Esophagus (tissue), 2 donors: ENCODE data around the gene MYO18B. TPM values are rescaled to one million over a fixed set of nuclear protein-coding genes. Genes with fewer than 3 reads are reported as not detected.

Experiments used
- H3K27ac ChIP-seq, 2 donors: one replicate each; pipeline ENCODE4 v1.5.1; 2013; ENCODE audit warnings: low read depth in 2 of 2, mild to moderate bottlenecking in 2 of 2, inconsistent platforms in 1 of 2, low read length in 1 of 2, moderate library complexity in 1 of 2
- H3K27me3 ChIP-seq, 2 donors: one replicate each; pipeline ENCODE4 v1.6.1; 2013; ENCODE audit warnings: low read length in 2 of 2, control low read depth in 1 of 2, mild to moderate bottlenecking in 1 of 2; ENCODE audit not compliant: insufficient read depth in 2 of 2, control insufficient read depth in 1 of 2
- H3K36me3 ChIP-seq, 2 donors: one replicate each; pipeline ENCODE4 v1.6.1; 2013; ENCODE audit warnings: low read length in 1 of 2; ENCODE audit not compliant: control insufficient read depth in 2 of 2, insufficient read depth in 2 of 2
- H3K4me1 ChIP-seq, 2 donors: one replicate each; pipeline ENCODE4 v1.6.1; 2013; ENCODE audit warnings: low read length in 1 of 2; ENCODE audit not compliant: control insufficient read depth in 2 of 2, insufficient read depth in 2 of 2
- H3K4me3 ChIP-seq, 2 donors: one replicate each; pipeline ENCODE4 v1.5.1; 2013; ENCODE audit warnings: low read length in 2 of 2, mild to moderate bottlenecking in 2 of 2, low read depth in 1 of 2, moderate library complexity in 1 of 2
- H3K9me3 ChIP-seq, 2 donors: one replicate each; pipeline ENCODE4 v1.6.1; 2013; ENCODE audit warnings: mild to moderate bottlenecking in 2 of 2, low read depth in 1 of 2, low read length in 1 of 2, moderate library complexity in 1 of 2; ENCODE audit not compliant: control insufficient read depth in 2 of 2, insufficient read depth in 1 of 2
- WGBS, 2 donors: extraction: QIAGEN DNeasy Blood & Tissue Kit; methylation state at CpG; one replicate each; pipeline ENCODE4 v1.1.7; 2013; 5-methylcytosine and 5-hydroxymethylcytosine counted together
- polyA plus RNA-seq, 2 donors: library from polyadenylated mRNA; stranded (reverse); fragments of 200-250 nt; gene quantifications; one replicate each; pipeline ENCODE4 v1.2.3, GENCODE V29; 2013
- donor health status: healthy with polysubstance abuse.
- donor health status: Bipolar disorder and iron deficiency.

Gene MYO18B
- polyA plus RNA-seq, 2 donors: 0.29 to 0.31 TPM

DNA sequence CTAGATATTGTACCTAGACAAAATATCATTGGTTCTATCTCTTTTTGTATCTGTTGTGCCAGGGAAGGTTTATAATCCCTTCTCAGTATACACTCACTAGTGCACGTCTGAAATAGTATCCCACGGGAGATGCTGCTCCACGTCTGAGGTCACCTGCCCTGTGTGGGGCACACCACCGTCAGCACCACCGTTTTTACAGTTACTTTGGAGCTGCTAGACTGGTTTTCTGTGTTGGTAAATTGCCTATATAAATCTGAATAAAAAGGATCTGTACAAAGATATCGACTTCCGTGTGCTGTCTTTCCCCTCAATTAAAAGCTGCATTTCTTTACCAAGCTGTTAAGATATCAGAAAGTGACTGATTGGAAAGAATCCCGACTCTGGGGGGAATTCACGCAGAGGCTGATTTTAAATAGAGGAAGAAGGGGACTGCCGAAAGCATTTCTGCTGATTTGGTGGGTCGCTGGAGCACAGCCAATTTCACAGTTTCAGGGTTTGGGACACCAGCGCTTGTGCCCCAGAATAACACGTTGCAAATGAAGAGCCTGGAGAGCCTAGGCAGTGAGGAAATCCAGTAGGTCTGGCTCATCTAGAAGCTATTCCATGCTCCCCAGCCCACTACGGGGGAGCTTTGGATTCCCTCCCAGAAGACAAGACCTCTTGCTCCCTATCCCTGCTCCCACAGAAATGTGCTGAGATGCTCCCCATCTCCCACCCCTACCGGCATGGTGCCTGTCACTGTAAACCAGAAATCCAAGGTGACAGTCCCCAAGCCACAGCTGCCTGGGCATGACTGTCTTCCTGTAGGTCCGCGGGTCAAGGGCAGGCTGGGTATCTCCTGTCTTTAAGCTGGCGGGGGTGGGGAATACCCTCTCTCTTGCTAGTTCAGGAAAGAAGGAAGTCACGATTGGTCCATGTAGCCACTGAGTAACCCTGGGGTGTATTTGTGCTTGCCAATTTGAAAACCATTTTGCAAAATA lies 12.7 kb upstream of the MYO18B start:
- Histone ChIP-seq H3K9me3 (no peaks in the 10 kb centered on the region), H3K27me3 (no peaks in the 10 kb centered on the region), H3K27ac (no peak overlapping the region), H3K4me1 (no peaks in the 10 kb centered on the region), H3K4me3 (no peak overlapping the region), H3K36me3 (no peaks in the 10 kb centered on the region)
- 63 to 69% methylated on average over 19 of the region's 19 CpGs for WGBS, 2 donors

DNA sequence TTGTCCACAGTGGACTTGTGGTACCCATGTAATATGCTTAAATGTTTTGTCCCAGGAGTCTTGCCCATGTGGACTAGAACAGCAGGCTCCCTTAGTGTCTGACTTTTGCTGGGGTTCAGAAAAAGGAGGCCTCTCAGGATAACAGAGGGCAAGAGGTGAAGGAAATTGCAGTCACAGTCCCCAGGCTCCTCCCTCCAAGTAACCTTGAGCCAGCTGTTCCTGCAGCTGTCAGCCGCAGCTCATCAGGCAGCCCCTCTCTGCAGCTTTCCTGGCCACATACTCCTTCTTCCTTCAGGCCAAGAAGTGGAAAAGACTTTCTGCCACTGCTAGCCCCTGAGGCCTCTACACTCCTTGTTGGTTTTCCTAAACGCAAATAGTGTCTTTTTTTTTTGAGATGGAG lies 6.3 kb upstream of the MYO18B start:
- Histone ChIP-seq H3K9me3 (no peaks in the 10 kb centered on the region), H3K27ac (no peak overlapping the region), H3K27me3 (no peaks in the 10 kb centered on the region), H3K36me3 (no peaks in the 10 kb centered on the region), H3K4me3 (no peak overlapping the region), H3K4me1 (no peaks in the 10 kb centered on the region)
- 60 to 62% methylated on average over 2 of the region's 2 CpGs for WGBS, 2 donors

DNA sequence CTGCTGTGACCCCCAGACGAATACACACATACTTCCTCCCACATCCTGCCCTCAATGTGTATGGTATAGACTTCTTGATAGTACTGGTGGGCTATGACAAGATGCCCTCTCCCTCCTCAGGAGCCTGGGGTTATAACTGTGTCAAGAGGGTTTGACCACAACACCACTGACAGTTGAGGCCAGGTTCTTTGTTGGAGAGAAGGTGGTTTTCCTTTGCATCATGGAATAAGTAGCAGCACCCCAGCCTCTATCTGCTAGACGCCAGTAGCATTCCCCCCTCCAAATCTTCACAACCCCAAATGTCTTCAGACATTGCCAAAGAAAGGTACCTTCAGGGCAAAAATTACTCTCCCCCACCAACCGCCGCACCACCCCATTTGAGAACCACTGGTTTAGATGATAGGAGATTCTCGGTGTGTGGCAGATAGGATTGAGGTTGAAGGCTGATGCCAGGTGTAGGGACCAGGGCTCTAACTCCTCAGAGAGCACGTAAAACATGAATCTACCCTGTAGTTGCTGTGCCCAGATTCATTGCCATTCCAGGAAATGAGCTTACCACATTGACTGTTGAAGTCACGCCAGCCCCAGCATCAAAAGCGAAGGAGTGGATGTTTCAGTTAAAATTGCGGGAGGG lies 5.5 kb upstream of the MYO18B start:
- Histone ChIP-seq H3K27ac (no peak overlapping the region), H3K9me3 (no peaks in the 10 kb centered on the region), H3K27me3 (no peaks in the 10 kb centered on the region), H3K4me1 (no peaks in the 10 kb centered on the region), H3K4me3 (no peak overlapping the region), H3K36me3 (no peaks in the 10 kb centered on the region)
- WGBS, 2 donors: 68 to 71% methylated on average over 9 of the region's 9 CpGs

DNA sequence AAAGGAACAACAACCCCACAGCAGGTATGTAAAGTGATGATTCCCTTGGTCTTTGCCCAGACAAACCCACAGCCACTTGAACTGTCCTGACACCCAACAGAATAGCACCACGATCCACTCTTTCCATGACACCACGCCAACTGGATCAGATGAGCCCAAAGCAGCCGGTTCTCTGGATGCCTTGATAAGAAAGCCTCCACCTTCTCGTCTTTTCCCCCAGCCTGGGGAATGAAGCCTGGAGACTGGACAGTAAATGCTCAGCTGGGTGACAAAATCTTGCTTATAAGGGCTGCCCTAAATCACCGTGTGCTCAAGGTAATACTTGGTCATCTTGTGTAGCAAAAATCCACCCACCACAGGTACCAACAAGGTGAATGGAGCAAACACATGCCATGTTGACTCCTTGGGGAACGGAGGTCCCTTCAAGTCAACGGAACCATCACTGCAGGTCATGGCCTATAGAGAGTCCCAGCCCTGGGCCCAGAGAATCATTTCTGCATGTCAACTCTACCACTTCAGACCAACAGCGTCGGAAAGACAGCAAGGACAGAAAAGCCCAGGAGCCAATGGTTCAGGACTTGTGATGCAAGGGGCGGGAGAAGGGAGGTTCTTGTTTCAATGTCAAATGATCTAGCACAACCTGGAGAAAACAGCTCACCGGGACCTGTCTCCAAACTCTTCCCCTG lies 2.2 kb upstream of the MYO18B start:
- H3K36me3 ChIP-seq: no peaks in the 10 kb centered on the region
- WGBS, 2 donors: 79 to 91% methylated on average over 11 of the region's 11 CpGs
- H3K27ac ChIP-seq: no peak overlapping the region
- no peak overlapping the region for H3K4me3 ChIP-seq
- H3K9me3 ChIP-seq: no peaks in the 10 kb centered on the region
- H3K27me3 ChIP-seq: no peaks in the 10 kb centered on the region
- no peaks in the 10 kb centered on the region for H3K4me1 ChIP-seq

DNA sequence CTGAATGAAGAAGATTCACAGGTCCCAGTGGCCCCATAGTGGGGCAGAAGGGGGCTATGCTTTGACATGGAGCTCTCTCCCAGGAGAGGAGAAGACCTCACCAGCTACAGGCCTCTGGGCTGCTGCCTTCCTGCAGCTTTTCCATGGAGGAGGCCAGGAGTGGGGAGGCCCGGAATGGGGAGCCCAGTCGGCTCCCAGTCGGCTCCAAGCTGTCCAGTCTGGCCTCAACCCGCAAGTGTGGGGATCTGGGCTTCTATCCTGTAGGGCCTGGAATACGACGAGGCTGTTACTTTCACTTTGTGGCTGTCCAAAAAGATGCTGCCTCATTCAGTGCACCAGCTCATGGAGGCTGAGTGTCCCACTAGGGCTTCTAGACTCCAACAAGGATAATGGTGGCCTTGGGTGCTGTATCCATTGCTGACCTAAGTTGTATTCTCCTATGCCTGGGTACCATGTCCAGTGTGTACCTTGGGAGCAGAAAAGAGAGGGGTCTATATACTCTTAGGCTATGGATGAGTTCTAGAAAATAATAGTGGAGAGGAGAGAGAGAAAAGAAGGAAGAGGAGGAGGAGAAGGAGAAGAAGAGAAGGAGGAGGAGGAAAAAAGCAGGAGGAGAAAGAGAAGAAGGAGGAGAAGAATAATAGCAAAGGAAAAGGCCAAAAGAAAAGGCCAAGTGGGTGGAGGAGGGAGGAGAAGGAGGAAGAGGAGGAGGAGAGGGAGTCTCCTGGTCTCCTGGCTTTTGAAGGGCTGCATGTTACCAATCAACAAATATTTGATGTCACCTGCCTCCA lies 1.1 kb downstream of the MYO18B start:
- no peaks in the 10 kb centered on the region for H3K27me3 ChIP-seq
- WGBS, 2 donors: 88 to 89% methylated on average over 6 of the region's 6 CpGs

DNA sequence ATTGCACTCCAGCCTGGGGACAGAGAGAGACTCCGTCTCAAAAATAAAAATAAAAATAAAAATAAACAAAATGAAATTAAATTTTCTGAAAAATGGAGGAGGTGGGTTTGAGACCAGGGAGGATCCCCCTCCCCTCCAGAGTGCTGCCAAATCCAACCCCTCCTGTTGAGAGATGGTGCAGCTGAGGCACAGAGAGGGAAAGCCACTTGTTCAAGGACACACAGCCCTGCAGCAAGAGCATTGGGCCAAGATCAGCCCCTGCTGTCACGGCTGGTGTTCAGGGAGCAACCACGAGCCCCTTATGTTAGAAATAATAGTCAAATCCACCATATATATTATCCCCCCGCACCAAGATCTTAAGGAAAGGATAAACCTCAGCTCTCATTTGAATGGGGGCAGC lies 2.7 kb downstream of the MYO18B start:
- Histone ChIP-seq H3K9me3 (no peaks in the 10 kb centered on the region), H3K27ac (no peak overlapping the region), H3K27me3 (no peaks in the 10 kb centered on the region), H3K36me3 (no peaks in the 10 kb centered on the region), H3K4me1 (no peaks in the 10 kb centered on the region), H3K4me3 (no peak overlapping the region)
- WGBS, 2 donors: 82 to 86% methylated on average over 4 of the region's 4 CpGs

More for the DNA sequence above, 1.1 kb downstream of the MYO18B start:
- Histone ChIP-seq H3K27ac (no peak overlapping the region), H3K4me1 (no peaks in the 10 kb centered on the region), H3K4me3 (no peak overlapping the region), H3K9me3 (no peaks in the 10 kb centered on the region), H3K36me3 (no peaks in the 10 kb centered on the region)

DNA sequence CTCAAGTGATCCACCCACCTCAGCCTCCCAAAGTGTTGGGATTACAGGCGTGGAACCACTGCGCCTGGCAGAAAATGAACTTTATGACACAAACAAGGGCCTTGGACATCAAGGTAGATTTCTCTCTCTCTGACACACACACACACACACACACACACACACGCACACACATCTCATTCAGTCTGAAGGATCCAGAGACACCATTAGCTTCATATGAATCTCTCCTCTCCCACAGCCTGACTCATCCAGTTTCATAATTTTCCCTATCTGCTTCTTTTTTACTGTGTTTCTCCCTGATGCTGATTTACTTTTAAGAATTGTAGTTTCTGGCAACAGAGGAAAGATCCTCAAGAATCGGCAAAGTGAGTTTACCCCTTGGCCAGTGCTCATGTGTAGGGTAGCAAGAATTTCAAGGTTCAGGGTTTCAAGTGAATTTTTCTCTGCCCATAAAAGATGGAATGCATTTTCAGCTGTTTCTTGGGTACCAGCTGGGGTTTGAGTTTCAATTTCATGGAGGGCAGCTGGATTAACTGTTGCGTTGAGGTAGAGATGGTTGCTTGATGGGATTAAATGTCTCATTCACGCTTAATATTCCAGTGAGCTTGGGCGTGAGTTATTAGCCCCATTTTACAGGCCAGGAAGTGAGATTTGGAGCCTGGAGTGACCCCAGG lies 3.5 kb downstream of the MYO18B start:
- Histone ChIP-seq H3K27ac (no peak overlapping the region), H3K9me3 (no peaks in the 10 kb centered on the region), H3K36me3 (no peaks in the 10 kb centered on the region), H3K27me3 (no peaks in the 10 kb centered on the region), H3K4me3 (no peak overlapping the region), H3K4me1 (no peaks in the 10 kb centered on the region)
- 71 to 79% methylated on average over 7 of the region's 7 CpGs for WGBS, 2 donors

DNA sequence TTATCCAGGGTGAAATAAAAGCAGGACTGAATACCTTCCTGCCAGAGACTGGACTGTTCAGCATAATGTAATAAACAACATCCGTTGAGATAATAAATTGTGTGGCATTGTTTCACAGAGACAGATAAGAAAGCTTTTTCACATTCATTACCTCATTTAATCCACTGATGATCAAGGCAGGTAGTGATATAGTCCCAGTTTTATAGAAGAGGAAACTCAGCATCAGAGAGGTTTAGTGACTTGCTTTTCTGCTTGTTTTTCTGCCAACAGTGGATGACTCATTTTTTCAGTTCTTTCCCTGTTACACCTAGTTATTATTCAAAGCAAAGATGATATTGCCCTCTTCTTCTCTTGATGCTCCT lies 4.0 kb downstream of the MYO18B start:
- no peak overlapping the region for H3K27ac ChIP-seq
- H3K4me1 ChIP-seq: no peaks in the 10 kb centered on the region
- no peaks in the 10 kb centered on the region for H3K27me3 ChIP-seq
- WGBS, 2 donors: 0 to 19% methylated on average over 1 of the region's 1 CpG
- H3K4me3 ChIP-seq: no peak overlapping the region
- no peaks in the 10 kb centered on the region for H3K36me3 ChIP-seq
- H3K9me3 ChIP-seq: no peaks in the 10 kb centered on the region
